Fibroblast of pulmonary artery (primary cell): ENCODE results near the gene CSRNP3.

ENCODE experiments used
- DNase-seq: peaks from one replicate; pipeline ENCODE4 v3.0.0-alpha.2; 2010; ENCODE audit warnings: low read depth
- H3K4me3 ChIP-seq: replicated peaks from 2 replicates; pipeline ENCODE4 v1.5.1; 2011; ENCODE audit warnings: low read depth, mild to moderate bottlenecking, control low read depth, low read length, moderate library complexity
- TF ChIP-seq, protein P1 (sequence below): IDR thresholded peaks from 2 replicates; pipeline ENCODE4 v1.5.1; 2011; ENCODE audit warnings: mild to moderate bottlenecking, control low read depth, low read length, inconsistent platforms; ENCODE audit errors: missing control alignments

CSRNP3 gene

DNA sequence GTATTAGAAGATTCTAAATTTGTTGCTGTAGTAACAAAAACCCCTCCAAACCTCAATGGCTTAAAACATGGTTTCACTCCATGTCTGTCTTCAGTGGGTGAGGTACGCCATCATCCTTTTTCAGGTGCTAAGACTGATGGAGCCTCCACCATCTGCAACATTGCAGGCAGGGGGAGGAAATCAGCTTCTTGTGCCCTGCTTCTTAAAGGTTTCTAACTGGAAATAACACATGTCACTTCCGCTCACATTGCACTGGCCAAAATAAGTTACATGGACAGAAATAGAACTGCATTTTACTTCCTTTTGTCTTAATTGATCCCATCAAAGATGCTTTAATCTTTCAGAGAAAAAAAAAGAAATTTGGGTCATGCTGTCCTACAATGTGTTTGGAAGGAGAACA lies 230.4 kb downstream of the CSRNP3 start:
- TF ChIP-seq, protein P1, sequence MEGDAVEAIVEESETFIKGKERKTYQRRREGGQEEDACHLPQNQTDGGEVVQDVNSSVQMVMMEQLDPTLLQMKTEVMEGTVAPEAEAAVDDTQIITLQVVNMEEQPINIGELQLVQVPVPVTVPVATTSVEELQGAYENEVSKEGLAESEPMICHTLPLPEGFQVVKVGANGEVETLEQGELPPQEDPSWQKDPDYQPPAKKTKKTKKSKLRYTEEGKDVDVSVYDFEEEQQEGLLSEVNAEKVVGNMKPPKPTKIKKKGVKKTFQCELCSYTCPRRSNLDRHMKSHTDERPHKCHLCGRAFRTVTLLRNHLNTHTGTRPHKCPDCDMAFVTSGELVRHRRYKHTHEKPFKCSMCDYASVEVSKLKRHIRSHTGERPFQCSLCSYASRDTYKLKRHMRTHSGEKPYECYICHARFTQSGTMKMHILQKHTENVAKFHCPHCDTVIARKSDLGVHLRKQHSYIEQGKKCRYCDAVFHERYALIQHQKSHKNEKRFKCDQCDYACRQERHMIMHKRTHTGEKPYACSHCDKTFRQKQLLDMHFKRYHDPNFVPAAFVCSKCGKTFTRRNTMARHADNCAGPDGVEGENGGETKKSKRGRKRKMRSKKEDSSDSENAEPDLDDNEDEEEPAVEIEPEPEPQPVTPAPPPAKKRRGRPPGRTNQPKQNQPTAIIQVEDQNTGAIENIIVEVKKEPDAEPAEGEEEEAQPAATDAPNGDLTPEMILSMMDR, result no peak
- no peak overlapping the region for H3K4me3 ChIP-seq
- DNase-seq, result no peak

DNA sequence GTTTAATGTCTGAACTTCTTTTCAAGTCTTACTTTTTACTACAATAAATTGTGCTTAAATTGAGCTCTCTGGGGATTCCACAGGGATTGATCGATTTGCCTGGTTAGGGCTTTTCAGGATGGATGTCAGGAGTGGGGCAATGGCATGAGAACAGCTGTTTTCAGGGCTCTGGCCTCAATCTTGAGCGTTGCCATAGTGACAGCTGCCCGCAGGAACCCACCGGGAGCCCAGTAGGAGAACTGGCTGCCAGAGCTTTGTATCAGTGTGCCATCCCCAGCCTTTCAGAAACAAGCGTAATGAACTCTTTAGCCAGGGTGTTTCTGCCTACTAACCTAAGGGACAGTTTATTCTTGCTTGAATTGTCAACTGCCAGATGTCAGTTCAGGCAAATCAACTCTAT lies 231.0 kb downstream of the CSRNP3 start:
- TF ChIP-seq, protein P1, result no peak
- H3K4me3 ChIP-seq, result no peak overlapping the region
- no peak for DNase-seq

DNA sequence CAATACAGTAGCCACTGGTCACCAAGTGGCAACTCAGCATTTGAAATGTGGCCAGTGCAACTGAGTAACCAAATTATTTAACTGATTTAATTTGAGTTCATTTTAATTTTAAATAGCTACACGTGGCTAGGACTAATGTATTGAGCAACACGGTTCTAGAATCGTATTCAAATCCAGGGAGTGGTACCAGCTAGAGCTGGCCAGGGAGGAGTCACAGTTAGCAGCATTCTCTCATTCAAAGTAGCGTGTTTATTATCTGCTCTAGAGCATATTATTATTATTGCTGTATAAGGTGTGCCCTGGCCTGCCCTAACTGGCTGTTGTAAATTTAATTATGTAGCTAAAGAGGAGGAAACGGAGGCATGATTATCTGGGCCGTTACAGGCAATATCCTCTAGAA lies 231.6 kb downstream of the CSRNP3 start:
- no peak for DNase-seq
- H3K4me3 ChIP-seq, result no peak overlapping the region
- TF ChIP-seq, protein P1, result no peak

DNA sequence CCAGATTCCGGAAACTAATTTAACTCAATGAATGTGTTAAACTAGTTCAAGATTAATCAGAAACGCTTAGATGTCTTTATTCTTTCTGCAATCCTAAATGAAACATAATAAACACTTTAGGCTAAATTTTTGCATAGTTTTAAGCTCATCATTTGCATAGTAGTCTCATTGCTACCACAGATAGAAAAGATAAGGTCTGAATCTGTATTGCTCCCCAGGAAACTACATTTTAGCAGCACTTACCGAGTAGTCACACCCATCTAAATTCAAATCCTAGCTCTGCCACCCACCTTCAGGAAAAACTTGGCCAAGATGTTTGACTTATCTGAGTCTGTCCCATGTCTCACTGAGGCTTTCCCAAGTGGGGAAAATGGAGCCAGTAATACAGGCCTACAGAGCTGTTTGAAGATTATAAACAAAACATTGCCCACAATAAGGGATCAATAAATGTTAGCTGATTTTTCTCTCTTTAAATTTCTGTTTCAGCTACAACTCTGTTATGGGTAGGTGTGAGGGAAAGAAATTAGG lies 237.5 kb downstream of the CSRNP3 start:
- DNase-seq, result no peak
- no peak overlapping the region for H3K4me3 ChIP-seq
- TF ChIP-seq, protein P1, result no peak

DNA sequence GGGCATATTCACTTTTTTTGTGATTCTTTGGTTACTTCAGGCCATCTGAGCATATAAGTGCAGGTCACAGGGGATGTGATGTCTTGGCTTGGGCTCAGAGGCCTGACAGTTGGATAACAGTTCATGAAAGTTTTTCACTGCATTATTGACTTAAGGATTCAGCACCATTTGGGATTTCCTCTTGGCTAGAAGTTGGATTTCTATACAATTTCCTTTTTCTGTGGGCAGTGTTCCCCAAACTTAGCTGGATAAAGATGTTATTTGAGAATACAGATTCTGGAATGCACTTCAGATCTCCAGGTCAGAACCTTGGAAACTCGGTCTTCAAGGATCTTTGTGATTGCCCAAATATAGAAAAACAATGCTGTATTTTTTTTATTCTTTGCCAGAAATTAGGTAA lies 246.6 kb downstream of the CSRNP3 start:
- TF ChIP-seq, protein P1, result no peak
- H3K4me3 ChIP-seq, result no peak overlapping the region
- no peak for DNase-seq

DNA sequence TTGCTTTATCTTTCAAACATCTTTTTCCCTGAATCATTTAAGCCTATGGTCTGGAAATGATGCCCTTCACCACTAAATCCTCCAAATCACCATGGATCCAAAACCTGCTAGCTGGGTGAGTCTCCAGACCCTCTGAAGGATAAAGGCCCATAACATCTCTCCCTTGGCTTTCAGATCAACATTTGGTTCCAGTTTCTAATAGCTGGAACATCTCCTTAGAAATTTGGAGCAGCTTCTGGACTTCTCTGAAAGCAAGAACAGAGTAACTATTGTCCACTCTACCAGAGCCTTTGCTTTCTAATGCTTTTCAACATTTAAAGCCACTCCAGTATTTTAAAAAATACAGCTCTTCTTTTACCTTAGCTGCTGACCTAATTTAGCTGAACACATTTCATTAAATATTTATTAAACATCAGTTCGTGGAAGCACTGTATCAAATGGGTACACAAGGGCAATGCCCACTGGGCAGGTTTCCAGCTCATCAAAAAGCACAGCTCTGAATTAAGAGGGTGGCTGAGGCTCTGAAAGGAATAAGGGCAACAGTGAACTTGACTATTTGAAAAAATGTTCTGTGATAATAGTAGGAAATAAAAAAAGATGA lies 249.2 kb downstream of the CSRNP3 start:
- no peak overlapping the region for H3K4me3 ChIP-seq
- TF ChIP-seq, protein P1, result no peak
- DNase-seq, result no peak

DNA sequence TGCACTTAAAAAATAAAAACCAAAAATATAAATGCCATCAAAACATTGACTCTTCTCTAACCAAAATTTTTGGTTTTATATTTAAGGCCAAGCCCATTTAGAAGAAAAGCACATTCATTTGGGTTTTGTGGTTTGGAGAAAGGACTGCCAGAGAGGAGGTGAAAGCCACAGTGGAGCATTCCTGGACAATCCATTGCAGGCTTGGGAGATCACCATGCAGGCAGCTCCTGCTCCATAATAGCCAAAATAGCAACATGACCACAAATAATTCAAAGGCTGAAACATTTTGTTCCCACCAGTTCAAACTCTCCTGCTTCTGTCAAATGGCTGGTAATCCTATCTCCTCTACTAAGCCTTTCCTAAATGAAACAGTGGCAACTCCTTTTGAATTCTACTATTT lies 251.0 kb downstream of the CSRNP3 start:
- peak; percentile 61 for DNase-seq
- TF ChIP-seq, protein P1, result no peak
- H3K4me3 ChIP-seq, result no peak overlapping the region
